ENCODE results near the gene ATP10B.
"Not testable (repeated sequence)": the region's sequence is repeated elsewhere in the genome, so short reads cannot be mapped to it uniquely, and the experiment has no call there.

DNA sequence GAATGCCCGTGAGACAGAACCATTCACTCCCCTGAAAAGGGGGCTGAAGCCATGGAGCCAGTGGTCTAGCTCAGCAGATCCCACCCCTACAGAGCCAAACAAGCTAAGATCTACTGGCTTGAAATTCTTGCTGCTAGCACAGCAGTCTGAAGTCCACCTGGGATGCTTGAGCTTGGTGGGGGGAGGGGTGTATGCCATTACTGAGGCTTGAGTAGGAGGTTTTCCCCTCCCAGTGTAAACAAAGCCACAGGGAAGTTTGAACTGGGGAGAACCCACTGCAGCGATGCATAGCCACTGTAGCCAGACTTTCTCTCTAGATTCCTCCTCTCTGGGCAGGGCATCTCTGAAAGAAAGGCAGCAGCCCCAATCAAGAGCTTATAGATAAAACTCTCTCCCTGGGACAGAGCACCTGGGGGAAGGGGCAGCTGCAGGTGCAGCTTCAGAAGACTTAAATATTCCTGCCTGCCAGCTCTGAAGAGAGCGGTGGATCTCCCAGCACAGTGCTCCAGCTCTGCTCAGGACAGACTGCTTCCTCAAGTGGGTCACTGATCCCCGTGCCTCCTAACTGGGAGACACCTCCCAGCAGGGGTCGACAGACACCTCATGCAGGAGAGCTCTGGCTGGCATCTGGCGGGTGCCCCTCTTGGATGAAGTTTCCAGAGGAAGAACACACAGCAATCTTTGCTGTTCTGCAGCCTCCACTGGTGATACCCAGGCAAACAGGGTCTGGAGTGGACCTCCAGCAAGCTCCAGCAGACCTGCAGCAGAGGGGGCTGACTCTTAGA, 41.4 kb upstream of the ATP10B start:
- not testable (repeated sequence) for TF ChIP-seq CTCF, POLR2A (IDR thresholded peaks at IDR 0.05)

All from adrenal gland (tissue), 5 donors.